Hepatocyte (in vitro differentiated cells): ENCODE data around the gene PLEKHG4. TPM values are rescaled to one million over a fixed set of nuclear protein-coding genes. Genes with fewer than 3 reads are reported as not detected.
A peak's percentile ranks its signal among the peaks of the same experiment; 100 is the strongest.

ENCODE experiments used
- DNase-seq: peaks from one replicate; pipeline ENCODE4 v3.0.0-alpha.2; 2016; ENCODE audit warnings: low spot score
- H2AFZ ChIP-seq: fragments of 200-600 bp; sonication (generic); 2 replicates; pipeline ENCODE4 v1.6.0; 2016; ENCODE audit warnings: antibody characterized with exemption, mild to moderate bottlenecking
- H3K27ac ChIP-seq: fragments of 200-600 bp; sonication (generic); 2 replicates; pipeline ENCODE4 v1.5.1; 2016; ENCODE audit warnings: mild to moderate bottlenecking
- H3K27me3 ChIP-seq: fragments of 200-600 bp; sonication (generic); 2 replicates; pipeline ENCODE4 v1.6.1; 2016
- H3K36me3 ChIP-seq: fragments of 200-600 bp; sonication (generic); replicated peaks from 2 replicates; pipeline ENCODE4 v1.5.1; 2016; ENCODE audit warnings: low read depth; ENCODE audit not compliant: insufficient read depth
- H3K4me1 ChIP-seq: fragments of 200-600 bp; sonication (generic); 2 replicates; pipeline ENCODE4 v1.5.1; 2016; ENCODE audit warnings: mild to moderate bottlenecking, moderate library complexity; ENCODE audit not compliant: insufficient read depth
- H3K4me2 ChIP-seq: fragments of 200-600 bp; sonication (generic); 2 replicates; pipeline ENCODE4 v1.6.0; 2016
- H3K4me3 ChIP-seq: fragments of 200-600 bp; sonication (generic); 2 replicates; pipeline ENCODE4 v1.5.1; 2016; ENCODE audit warnings: mild to moderate bottlenecking
- H3K79me2 ChIP-seq: fragments of 200-600 bp; sonication (generic); 2 replicates; pipeline ENCODE4 v1.6.0; 2017; ENCODE audit warnings: mild to moderate bottlenecking
- H3K9me2 ChIP-seq: fragments of 200-600 bp; sonication (generic); replicated peaks from 2 replicates; pipeline ENCODE4 v1.6.0; 2017; ENCODE audit warnings: mild to moderate bottlenecking; ENCODE audit not compliant: insufficient read depth
- H3K9me3 ChIP-seq: fragments of 200-600 bp; sonication (generic); 2 replicates; pipeline ENCODE4 v1.5.1; 2016; ENCODE audit warnings: low read depth, mild to moderate bottlenecking
- H4K20me1 ChIP-seq: fragments of 200-600 bp; sonication (generic); 2 replicates; pipeline ENCODE4 v1.6.0; 2016; ENCODE audit warnings: mild to moderate bottlenecking; ENCODE audit not compliant: insufficient read depth, poor library complexity, severe bottlenecking
- EZH2 ChIP-seq: fragments of 200-600 bp; sonication (generic); IDR thresholded peaks from 2 replicates; pipeline ENCODE4 v1.6.1; 2016; ENCODE audit warnings: antibody characterized with exemption, mild to moderate bottlenecking, borderline replicate concordance
- EZH2phosphoT487 ChIP-seq: fragments of 200-600 bp; sonication (generic); IDR thresholded peaks from one replicate; pipeline ENCODE4 v1.6.1; 2018; ENCODE audit warnings: antibody characterized with exemption, mild to moderate bottlenecking, low read depth, moderate library complexity; ENCODE audit not compliant: unreplicated experiment, severe bottlenecking
- WGBS: methylation state at CpG from one replicate; pipeline ENCODE4 v1.1.6; 2016; ENCODE audit warnings: low lambda C conversion rate; ENCODE audit errors: missing lambda C conversion rate; 5-methylcytosine and 5-hydroxymethylcytosine counted together
- polyA plus RNA-seq: library from polyadenylated mRNA; unstranded; fragments of >200 nt; fragmentation: Nextera tagmentation; extraction: Ambion mirVana; gene quantifications from 2 replicates; pipeline ENCODE4 v1.2.1, GENCODE V29; 2016
- total RNA-seq: library from RNA; depleted of rRNA; stranded (reverse); fragments of >200 nt; gene quantifications from 2 replicates; pipeline ENCODE4 v1.2.3, GENCODE V29; 2014
- TF ChIP-seq, protein P1 (sequence below): fragments of 200-600 bp; sonication (generic); IDR thresholded peaks from 2 replicates; pipeline ENCODE4 v1.5.1; 2016; ENCODE audit warnings: antibody characterized with exemption, mild to moderate bottlenecking; ENCODE audit not compliant: poor library complexity

The PLEKHG4 gene
- total and polyA plus RNA-seq, 2 experiments from 2014 or later = 3.0 to 3.6 TPM

DNA sequence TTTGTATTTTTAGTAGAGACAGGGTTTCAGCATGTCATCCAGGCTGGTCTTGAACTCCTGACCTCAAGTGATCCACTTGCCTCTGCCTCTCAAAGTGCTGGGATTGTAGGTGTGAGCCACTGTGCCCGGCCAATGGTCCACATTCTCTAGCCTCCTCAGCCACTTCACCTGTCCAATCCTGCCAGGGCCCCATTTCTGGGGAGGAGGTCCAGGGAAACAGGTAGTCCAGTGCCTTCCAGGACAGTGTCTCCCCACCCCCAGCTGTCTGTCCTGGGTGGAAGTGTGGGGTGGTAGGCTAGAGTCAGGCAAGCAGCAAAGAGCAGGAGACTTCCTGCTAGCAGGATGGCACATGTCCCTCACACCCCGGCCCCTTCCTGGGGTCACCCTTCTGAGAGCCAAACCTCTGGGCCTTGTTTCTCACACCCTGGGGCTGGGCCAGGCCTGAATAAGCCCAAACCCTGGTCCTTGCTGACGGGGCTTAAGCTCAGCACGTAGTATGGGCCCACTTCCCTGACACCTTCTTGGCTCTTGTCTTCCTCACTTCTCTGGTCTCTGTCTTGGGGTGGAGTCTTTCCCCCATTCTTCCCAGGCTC is 37.1 kb upstream of the PLEKHG4 start:
- Histone ChIP-seq H3K4me1 (peaks cover 24% of the 10 kb centered on the region), H3K4me3 (no peak overlapping the region), H3K27ac (peak overlapping the region; percentile 93), H2AFZ (no peak overlapping the region), H3K27me3 (no peaks in the 10 kb centered on the region), H4K20me1 (no peaks in the 10 kb centered on the region), H3K36me3 (no peaks in the 10 kb centered on the region), H3K4me2 (no peak overlapping the region), H3K79me2 (peaks cover 16% of the 10 kb centered on the region), H3K9me3 (no peaks in the 10 kb centered on the region), H3K9me2 (no peaks in the 10 kb centered on the region)
- 91% methylated on average over 4 of the region's 4 CpGs for WGBS
- DNase-seq = no peak
- no peak for TF ChIP-seq EZH2
- TF ChIP-seq, protein P1, sequence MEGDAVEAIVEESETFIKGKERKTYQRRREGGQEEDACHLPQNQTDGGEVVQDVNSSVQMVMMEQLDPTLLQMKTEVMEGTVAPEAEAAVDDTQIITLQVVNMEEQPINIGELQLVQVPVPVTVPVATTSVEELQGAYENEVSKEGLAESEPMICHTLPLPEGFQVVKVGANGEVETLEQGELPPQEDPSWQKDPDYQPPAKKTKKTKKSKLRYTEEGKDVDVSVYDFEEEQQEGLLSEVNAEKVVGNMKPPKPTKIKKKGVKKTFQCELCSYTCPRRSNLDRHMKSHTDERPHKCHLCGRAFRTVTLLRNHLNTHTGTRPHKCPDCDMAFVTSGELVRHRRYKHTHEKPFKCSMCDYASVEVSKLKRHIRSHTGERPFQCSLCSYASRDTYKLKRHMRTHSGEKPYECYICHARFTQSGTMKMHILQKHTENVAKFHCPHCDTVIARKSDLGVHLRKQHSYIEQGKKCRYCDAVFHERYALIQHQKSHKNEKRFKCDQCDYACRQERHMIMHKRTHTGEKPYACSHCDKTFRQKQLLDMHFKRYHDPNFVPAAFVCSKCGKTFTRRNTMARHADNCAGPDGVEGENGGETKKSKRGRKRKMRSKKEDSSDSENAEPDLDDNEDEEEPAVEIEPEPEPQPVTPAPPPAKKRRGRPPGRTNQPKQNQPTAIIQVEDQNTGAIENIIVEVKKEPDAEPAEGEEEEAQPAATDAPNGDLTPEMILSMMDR = no peak
- TF ChIP-seq EZH2phosphoT487 = no peak

DNA sequence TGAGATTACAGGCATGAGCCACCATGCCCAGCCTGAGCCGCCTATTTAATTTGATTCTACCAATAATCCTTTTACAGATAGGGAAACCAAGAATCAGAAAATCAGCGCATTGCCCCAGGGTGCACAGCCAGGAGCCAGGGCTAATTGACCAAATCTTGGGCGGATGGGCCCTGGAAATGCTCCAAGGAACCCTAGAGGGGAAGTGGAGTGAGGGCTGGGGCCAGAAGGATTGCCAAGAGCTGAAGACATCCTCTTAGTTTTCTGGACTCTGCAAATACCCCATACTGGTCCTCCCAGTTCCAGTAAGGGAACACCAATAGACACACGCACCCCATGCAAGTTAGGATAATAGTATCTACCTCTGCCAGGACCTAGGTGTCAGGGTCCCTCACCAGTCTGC is 35.9 kb upstream of the PLEKHG4 start:
- Histone ChIP-seq H4K20me1 (no peaks in the 10 kb centered on the region), H3K36me3 (no peaks in the 10 kb centered on the region), H3K4me1 (peaks cover 33% of the 10 kb centered on the region), H3K4me3 (no peak overlapping the region), H3K27ac (no peak overlapping the region), H2AFZ (no peak overlapping the region), H3K4me2 (no peak overlapping the region), H3K9me2 (no peaks in the 10 kb centered on the region), H3K9me3 (no peaks in the 10 kb centered on the region), H3K27me3 (peaks cover 6% of the 10 kb centered on the region), H3K79me2 (peaks cover 16% of the 10 kb centered on the region)
- TF ChIP-seq EZH2phosphoT487 (no peak), EZH2 (no peak)
- TF ChIP-seq, protein P1 = no peak
- 94% methylated on average over 4 of the region's 4 CpGs for WGBS
- DNase-seq = no peak

DNA sequence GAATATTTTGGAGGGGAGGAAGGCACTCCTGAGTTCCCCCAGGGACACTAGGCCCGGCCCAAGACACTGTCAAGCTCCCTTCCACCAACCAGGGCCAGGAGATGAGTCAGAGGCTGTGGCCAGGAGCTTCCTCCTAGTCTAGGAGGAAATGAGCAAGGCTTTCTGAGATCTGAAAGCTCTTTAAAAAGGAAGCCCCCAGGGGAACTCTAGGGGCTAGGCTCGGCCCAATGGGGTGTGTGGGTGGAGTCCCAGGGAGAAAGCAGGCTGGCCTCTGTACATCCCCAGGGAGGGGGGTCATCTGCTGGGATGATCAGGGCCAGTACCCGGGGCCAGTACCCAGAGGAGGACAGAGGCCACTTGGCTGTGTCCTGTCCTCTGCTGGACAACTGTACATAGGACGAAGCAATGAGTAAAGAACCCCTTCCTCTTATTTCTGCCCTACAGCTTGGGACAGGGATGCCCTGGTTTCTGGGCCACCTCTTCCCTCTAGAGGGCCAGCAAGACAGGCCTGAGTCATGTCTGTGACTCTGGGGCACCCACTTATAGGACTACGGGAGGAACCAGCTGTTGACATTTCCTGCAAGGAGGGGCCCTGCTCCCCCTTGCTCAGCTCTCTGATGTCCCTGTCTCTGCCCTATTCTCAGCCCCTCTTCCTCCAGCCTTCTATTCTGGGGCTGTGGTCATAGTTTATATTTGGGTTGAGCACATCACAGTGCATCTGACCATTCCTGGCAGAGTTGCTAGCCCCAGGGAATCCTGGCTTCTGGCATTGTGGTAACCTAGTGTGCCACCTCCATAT is 34.7 kb upstream of the PLEKHG4 start:
- no peak overlapping the region for H3K4me2 ChIP-seq
- H3K9me3 ChIP-seq = no peaks in the 10 kb centered on the region
- WGBS = 63% methylated on average over 5 of the region's 5 CpGs
- peaks cover 16% of the 10 kb centered on the region for H3K79me2 ChIP-seq
- peaks cover 38% of the 10 kb centered on the region for H3K4me1 ChIP-seq
- H3K27ac ChIP-seq = peak overlapping the region; percentile 23
- no peaks in the 10 kb centered on the region for H3K9me2 ChIP-seq
- no peak overlapping the region for H3K4me3 ChIP-seq
- TF ChIP-seq EZH2phosphoT487 = no peak
- TF ChIP-seq, protein P1 = no peak
- no peak for TF ChIP-seq EZH2
- no peaks in the 10 kb centered on the region for H3K36me3 ChIP-seq
- no peak overlapping the region for H2AFZ ChIP-seq
- DNase-seq = peak; percentile 55
- peaks cover 15% of the 10 kb centered on the region for H3K27me3 ChIP-seq
- no peaks in the 10 kb centered on the region for H4K20me1 ChIP-seq
